IPS-18c (cell line): ENCODE results near the gene KRT6C.

Source experiments
- H3K4me3 ChIP-seq: 2 replicates; pipeline ENCODE4 v1.7.0; 2013; ENCODE audit warnings: low read depth, mild to moderate bottlenecking, low read length, moderate library complexity; ENCODE audit not compliant: insufficient read depth
- H3K9me3 ChIP-seq: one replicate; pipeline ENCODE4 v1.6.1; 2013; ENCODE audit warnings: mild to moderate bottlenecking, low read length, moderate library complexity; ENCODE audit not compliant: control insufficient read depth, insufficient read depth

Gene KRT6C

DNA sequence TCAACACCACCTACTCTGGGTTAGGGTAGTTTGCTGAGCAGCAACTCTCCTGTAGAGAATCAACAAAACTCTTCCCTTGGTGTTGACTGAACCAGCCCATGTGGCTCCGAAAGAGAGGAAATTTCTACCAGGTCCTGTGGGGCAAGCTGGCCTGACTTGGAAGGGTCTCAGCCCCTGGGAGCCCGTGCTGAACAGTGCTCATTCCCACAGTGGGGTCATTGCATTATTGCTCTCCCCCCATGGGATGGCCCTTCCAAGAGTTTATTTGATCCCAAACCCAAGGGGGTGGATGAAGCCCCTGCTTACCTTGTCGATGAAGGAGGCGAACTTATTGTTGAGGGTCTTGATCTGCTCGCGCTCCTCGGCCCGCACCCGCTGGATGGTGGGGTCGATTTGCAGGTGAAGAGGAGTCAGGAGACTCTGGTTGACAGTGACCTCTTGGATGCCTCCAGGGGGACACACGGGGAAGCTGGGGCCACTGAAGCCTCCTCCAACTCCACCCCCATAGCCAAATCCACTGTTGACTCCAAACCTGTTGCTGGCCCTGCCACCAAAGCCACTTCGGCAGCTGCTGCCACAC is 40.0 kb downstream of the KRT6C start:
- Histone ChIP-seq H3K9me3 (no peaks in the 10 kb centered on the region), H3K4me3 (no peak overlapping the region)

DNA sequence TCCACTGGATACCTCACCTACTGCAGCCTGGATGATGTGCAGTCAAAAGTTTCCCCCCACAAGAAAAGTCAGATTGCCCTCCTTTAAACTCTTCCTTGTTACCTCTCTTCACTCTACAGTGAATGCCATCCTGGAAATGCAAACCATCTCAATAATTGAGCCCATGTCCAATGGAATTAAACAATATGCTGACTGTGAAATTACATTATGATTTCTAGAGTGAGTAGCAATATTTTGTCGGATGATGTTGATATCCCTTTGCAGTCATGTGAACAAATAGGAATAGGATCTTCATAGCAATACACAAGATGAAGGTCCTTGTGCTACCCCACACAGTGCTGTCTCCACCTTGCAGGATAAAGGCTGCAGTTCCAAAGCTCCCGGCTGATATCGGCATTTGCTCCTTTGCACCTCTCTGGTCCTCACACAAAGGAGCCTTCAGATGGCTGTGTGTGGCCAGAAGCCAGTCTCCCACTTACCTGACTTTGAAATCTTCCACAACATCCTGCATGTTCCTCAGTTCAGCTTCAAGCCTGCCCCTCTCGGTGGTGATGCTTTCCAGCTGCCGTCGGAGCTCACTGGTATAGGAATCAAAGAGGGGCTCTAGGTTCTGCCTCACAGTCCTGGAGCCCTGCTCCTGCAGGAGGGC is 40.9 kb downstream of the KRT6C start:
- H3K4me3 ChIP-seq = no peak overlapping the region
- no peaks in the 10 kb centered on the region for H3K9me3 ChIP-seq

DNA sequence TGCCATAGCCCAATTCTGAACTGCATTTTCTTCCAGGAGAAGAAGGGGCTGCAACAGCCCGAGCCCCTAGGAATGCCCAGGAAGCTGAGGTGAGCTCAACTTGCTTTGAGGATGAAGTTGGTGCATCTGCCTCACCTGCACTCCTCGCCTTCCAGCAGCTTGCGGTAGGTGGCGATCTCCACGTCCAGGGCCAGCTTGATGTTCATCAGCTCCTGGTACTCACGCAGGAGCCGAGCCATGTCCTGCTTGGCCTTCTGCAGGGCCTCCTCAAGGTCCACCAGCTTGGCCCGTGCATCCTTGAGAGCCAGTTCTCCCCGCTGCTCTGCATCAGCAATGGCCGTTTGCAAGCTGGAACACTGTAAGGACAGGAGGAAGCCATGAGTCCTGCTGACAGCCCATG is 45.5 kb downstream of the KRT6C start:
- H3K9me3 ChIP-seq = peaks cover 2% of the 10 kb centered on the region
- no peak overlapping the region for H3K4me3 ChIP-seq

DNA sequence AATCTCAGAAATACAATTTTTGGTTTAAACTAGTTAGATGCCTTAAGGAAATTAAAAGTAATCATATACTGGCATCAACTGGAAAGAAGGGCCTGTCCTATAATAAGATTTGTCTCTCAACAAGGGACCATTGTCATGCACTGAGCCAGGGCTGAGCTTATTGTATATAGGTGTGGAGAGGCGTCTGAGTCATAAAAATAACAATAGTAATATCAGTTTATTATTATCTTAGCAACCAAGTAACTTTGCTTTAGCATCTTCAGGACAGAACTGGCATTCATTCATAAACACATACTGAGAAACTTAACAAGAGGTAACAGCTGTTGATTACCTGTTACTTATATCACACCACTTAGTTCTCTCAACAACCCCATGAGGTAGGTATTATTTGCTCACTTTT is 46.5 kb downstream of the KRT6C start:
- H3K4me3 ChIP-seq = no peak overlapping the region
- peaks cover 2% of the 10 kb centered on the region for H3K9me3 ChIP-seq

DNA sequence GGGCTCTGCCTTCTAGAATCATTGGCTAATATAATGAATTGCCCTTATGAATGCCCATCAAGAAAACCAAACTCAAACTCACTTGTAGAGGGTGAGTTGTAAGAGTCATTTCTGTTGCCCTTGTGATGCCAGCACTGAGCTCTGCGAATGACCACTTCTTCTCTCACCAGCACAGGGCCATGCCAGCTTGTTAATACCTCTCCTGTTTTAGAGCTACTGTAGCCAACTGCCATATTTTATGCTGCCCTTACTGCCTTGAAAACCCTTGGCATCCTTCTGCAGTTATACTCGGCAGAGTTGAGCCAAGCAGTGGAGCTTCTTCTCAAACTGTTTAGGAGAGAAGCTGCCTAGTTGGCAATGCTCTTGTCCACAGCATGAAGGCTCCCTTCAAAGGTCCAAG is 47.6 kb downstream of the KRT6C start:
- H3K9me3 ChIP-seq = peaks cover 2% of the 10 kb centered on the region

DNA sequence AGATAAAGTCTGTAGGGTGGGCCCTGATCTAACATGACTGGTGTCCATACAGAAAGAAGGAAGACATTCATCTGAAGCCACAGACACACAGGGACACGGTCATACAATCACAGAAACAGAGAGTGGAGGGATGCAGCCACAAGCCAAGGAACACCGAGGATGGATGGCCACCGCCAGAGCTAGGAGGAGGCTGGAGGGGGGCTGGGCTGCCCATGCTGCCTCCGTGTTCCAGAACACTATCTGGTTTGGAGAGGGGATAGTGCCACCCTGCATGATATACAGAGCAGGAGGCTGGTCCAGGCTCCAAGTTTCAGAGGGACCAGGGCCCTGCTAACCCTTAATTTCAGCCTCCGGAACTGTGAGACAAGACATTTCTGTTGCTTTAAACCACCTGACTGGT is 48.1 kb downstream of the KRT6C start:
- H3K4me3 ChIP-seq = no peak overlapping the region
- peaks cover 2% of the 10 kb centered on the region for H3K9me3 ChIP-seq

More for the DNA sequence above, 47.6 kb downstream of the KRT6C start:
- H3K4me3 ChIP-seq = no peak overlapping the region

DNA sequence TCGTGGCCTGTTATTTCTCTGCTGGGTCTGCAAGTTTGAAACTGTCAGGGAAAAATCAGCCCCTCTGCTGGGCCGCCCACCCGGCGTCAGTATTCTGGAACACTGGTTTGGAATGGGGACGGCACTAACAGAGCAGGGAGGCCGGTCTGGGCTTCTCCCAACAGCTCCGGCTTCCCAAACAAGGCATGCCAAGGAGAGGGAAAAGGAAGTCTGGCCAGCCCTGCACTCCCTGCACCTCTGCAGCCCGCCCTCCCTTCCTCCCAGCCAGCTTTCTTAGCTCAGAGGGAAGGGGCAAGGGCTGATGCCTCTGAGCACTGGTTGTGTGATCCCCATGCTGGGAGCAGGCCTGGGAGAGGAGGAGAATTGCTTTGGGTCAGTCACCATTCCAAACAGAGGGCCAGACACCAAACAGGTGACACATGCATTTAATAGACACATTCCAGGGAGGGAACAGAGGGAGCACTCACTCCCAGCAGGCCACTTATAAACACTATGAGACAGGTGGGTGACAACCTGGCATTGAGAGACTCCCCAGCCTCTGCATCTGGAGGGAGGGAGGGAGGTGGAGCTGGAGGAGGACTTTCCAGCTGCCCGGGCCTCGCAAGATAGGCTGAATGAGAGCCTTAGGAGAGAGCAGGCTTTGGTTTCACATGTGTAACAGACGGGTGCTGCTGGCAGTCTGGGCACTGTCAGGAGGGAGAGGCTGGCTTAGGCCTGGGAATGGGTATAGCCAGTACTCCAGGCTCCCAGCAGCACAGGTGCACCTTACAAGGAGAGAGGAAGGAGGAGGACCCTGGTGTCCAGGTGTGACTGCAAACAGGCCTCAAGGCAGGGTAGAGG is 49.7 kb downstream of the KRT6C start:
- no peak overlapping the region for H3K4me3 ChIP-seq

DNA sequence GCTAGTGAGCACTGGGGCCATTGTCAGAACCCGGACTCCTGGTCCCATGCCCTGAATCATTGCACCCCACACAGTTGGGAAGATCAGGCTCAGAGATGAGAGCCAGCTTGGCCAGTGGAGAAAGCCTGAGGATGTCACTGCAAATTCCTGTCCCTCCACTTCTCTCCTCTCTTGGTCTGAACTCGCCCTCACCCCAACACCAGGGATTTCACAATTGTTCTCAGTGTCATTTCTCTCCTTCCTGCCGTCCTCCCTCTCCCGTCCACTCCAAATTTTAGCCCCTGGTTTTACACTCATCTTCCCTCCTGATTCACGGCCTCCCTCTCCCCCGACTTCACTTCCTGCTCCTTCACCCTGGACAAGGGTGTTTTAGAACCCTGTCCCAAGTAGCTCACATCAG is 50.6 kb downstream of the KRT6C start:
- no peak overlapping the region for H3K4me3 ChIP-seq
- peaks cover 2% of the 10 kb centered on the region for H3K9me3 ChIP-seq

More for the DNA sequence above, 49.7 kb downstream of the KRT6C start:
- H3K9me3 ChIP-seq = peaks cover 2% of the 10 kb centered on the region

DNA sequence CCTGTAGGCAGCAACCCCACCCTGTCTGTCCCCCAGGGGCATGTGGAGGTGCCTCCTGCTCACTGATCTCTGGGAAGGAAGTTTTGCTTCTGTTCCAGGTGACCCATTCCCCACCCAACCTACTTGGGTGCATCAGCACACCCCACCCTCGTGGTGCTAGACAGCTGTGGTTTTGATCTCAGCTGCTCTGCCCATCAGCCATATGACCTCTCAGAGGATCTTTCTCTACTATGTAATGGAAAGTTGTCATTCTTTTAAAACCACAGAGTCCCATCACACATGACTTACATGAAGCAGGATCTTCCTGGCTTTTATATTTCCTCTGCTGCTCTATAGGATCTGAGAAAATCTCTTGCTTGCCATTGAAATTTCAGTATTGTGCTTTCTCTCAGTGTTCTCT is 53.9 kb downstream of the KRT6C start:
- no peak overlapping the region for H3K4me3 ChIP-seq
- no peaks in the 10 kb centered on the region for H3K9me3 ChIP-seq

DNA sequence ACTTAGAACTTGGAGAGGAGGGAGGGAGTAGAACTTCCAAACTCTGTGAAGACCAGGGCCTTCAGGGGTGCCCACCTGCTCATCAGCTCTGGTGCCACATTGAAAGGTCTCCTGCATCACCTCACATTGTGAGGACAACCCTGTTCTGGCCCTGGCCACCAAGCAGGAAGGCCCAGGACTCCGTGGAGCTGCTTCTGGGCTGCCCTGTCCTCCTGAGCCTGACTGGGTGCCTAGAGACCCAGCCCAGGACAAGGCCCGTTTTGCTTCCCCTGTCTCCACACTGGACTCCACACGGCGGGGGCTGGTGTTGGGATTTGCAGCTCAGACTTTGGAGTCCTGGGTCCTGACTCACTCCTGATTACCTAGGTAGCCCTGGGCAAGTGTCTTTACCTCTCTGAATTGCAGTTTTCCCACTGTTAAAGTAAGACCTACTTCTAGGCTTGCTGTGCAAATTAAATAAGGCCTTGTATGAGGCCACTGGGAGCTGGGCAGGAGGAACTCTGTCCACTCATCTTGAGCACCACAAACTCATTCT is 55.0 kb downstream of the KRT6C start:
- no peak overlapping the region for H3K4me3 ChIP-seq
- H3K9me3 ChIP-seq = no peaks in the 10 kb centered on the region
